Measurements from ENCODE around the gene RGL3. TPM values are rescaled to one million over a fixed set of nuclear protein-coding genes. Genes with fewer than 3 reads are reported as not detected.
A peak's percentile ranks its signal among the peaks of the same experiment; 100 is the strongest.

Gene RGL3
- total RNA-seq, 2 experiments from 2014 or later = not detected

DNA sequence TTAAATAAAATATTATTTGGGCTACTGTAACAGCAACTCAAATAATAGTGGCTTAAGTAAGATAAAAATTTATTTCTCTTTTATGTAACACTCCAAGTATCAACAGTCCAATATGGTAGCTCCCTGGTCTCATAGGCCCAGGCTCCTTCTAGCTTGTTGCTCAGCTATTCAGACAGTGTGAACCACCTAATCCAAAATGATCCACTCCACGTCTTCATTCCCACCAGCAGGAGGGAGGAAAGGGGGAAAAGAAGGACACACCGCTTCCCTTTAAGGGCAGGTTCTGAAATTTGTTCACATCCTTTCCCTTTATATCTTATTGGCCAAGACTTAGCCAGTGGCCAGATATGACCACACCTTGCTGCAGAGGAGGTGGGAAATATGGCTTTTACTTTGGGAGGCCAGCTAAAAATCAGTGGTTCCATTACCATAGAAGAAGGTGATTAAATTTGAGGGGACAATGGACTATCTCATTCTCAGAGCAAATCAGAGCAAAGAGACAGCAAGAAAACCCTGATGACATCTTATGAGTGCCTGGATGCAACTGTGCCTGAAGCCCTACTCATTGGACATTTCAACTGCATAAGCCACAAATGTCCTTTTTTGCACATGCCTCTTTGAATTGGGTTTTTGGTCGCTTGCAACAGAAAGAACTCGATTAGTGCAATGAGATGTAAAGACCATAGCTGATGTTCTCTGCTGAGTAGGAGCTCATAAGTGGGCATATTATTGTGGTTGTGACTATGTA is 28.0 kb downstream of the RGL3 start:
- no peaks in the 10 kb centered on the region for H3K27me3 ChIP-seq (ENCODE audit: control insufficient read depth in 1 of 2, insufficient read depth in 2 of 2, low read length in 2 of 2)
- peaks cover 6% of the 10 kb centered on the region in 2 experiments for H3K9me3 ChIP-seq (ENCODE audit: control insufficient read depth in 1 of 2, insufficient read depth in 1 of 2, low read length in 2 of 2)
- TF ChIP-seq, protein P1, sequence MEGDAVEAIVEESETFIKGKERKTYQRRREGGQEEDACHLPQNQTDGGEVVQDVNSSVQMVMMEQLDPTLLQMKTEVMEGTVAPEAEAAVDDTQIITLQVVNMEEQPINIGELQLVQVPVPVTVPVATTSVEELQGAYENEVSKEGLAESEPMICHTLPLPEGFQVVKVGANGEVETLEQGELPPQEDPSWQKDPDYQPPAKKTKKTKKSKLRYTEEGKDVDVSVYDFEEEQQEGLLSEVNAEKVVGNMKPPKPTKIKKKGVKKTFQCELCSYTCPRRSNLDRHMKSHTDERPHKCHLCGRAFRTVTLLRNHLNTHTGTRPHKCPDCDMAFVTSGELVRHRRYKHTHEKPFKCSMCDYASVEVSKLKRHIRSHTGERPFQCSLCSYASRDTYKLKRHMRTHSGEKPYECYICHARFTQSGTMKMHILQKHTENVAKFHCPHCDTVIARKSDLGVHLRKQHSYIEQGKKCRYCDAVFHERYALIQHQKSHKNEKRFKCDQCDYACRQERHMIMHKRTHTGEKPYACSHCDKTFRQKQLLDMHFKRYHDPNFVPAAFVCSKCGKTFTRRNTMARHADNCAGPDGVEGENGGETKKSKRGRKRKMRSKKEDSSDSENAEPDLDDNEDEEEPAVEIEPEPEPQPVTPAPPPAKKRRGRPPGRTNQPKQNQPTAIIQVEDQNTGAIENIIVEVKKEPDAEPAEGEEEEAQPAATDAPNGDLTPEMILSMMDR (IDR thresholded peaks at IDR 0.05) = no peak
- DNase-seq (no peak), ATAC-seq (ENCODE audit: poor library complexity) (no peak)
- no peaks in the 10 kb centered on the region for H3K36me3 ChIP-seq (ENCODE audit: insufficient read depth, low read length)
- no peak overlapping the region for H3K4me3 Mint-ChIP-seq
- intact Hi-C loops (cut with DNase I, micrococcal nuclease) = no loop called here
- H3K4me3 ChIP-seq (ENCODE audit: low read length) = no peak overlapping the region
- no peaks in the 10 kb centered on the region for H3K9me3 Mint-ChIP-seq
- H3K4me1 ChIP-seq (ENCODE audit: insufficient read depth, low read length) = peaks cover 3% of the 10 kb centered on the region
- POLR2A ChIA-PET = interaction anchor here (2.0 kb wide), 1 partner anchor 10 kb away, joined by 7 read pairs; no protein-coding TSS in a partner anchor
- no peak overlapping the region for H3K27ac ChIP-seq (ENCODE audit: low read depth in 1 of 2, low read length in 2 of 2)
- H3K27ac Mint-ChIP-seq = no peak overlapping the region
- no peaks in the 10 kb centered on the region for H3K36me3 Mint-ChIP-seq (ENCODE audit: low read depth)
- H3K27me3 Mint-ChIP-seq = peaks cover 10% of the 10 kb centered on the region
- CTCF ChIA-PET = no interaction called here
- peaks cover 6% of the 10 kb centered on the region for H3K4me1 Mint-ChIP-seq (ENCODE audit: low read depth)

DNA sequence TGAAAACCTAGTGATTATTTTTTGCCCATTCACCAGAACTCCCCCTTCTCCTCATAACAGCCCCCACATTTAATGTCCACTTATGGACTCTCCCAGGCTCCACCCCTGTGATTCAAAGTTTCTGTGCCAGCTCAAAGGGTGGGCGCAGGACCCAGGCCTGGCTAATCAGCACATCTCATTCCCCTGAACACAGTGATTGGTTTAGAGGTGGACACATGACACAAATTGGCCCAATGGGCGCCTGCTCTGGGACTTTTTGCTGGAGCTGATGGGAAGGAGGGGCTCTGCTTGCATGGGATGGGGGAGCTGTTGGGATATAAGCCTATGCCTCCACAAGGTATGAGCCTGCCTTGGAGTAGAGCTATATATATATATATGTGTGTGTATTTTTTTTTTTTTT is 28.8 kb downstream of the RGL3 start:
- Histone ChIP-seq H3K27ac (ENCODE audit: low read depth in 1 of 2, low read length in 2 of 2) (no peak overlapping the region), H3K36me3 (ENCODE audit: insufficient read depth, low read length) (no peaks in the 10 kb centered on the region), H3K27me3 (ENCODE audit: control insufficient read depth in 1 of 2, insufficient read depth in 2 of 2, low read length in 2 of 2) (no peaks in the 10 kb centered on the region), H3K4me1 (ENCODE audit: insufficient read depth, low read length) (peaks cover 3% of the 10 kb centered on the region), H3K4me3 (ENCODE audit: low read length) (no peak overlapping the region), H3K9me3 (ENCODE audit: control insufficient read depth in 1 of 2, insufficient read depth in 1 of 2, low read length in 2 of 2) (peaks cover 6% of the 10 kb centered on the region in 2 experiments)
- DNase-seq = no peak
- ChIA-PET POLR2A (interaction anchor here (2.0 kb wide), 1 partner anchor 10 kb away, joined by 7 read pairs; no protein-coding TSS in a partner anchor), CTCF (no interaction called here)
- ATAC-seq (ENCODE audit: poor library complexity) = no peak
- H3K9me3 Mint-ChIP-seq = no peaks in the 10 kb centered on the region
- no peaks in the 10 kb centered on the region for H3K36me3 Mint-ChIP-seq (ENCODE audit: low read depth)
- H3K4me3 Mint-ChIP-seq = no peak overlapping the region
- no peak overlapping the region for H3K27ac Mint-ChIP-seq
- H3K4me1 Mint-ChIP-seq (ENCODE audit: low read depth) = peaks cover 6% of the 10 kb centered on the region
- H3K27me3 Mint-ChIP-seq = peaks cover 10% of the 10 kb centered on the region
- TF ChIP-seq, protein P1 (IDR thresholded peaks at IDR 0.05) = no peak
- intact Hi-C loops (cut with DNase I, micrococcal nuclease) = no loop called here

DNA sequence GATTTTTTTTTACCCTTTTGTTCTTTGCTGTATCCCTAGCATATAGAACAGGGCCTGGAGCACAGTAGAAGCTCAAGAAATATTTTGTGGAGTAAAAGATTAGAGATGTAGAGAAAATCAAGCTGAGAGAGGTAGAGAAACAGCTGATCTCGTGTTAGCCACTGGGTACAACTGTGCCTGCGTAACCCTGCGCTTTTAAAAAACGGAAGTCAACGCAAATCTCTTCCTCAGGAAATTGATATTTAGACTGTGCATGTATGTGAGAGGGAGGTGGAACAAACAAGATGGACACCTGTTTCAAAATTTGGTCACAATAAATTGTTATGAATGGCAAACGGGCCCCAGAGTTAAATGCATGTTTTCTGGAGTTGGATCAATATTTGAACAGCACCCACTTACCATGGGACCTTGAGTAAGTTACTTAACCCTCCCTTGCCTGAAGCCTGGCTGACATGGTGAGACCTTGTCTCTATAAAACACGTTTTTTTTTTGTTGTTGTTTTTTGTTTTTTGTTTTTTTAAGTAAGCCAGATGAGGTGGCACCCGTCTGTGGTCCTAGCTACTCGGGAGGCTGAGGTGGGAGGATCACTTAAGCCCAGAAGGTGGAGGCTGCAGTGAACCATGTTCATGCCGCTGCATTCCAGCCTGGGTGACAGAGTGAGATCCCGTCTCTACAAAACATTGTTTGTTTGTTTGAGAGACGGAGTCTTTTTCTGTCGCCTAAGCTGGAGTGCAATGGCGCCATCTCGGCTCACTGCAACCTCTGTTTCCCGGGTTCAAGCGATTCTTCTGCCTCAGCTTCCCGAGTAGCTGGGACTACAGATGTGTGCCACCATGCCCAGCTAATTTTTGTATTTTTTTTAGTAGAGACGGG is 31.7 kb downstream of the RGL3 start:
- H3K9me3 Mint-ChIP-seq = no peaks in the 10 kb centered on the region
- ATAC-seq (ENCODE audit: poor library complexity) = peak; percentile 66
- H3K4me3 ChIP-seq (ENCODE audit: low read length) = no peak overlapping the region
- DNase-seq = peak in 3 of 14 experiments; percentile 35 to 55 (median 36)
- H3K27ac ChIP-seq (ENCODE audit: low read depth in 1 of 2, low read length in 2 of 2) = no peak overlapping the region
- H3K27ac Mint-ChIP-seq = no peak overlapping the region
- ChIA-PET CTCF (interaction anchor here (0.7 kb wide), 1 partner anchor 47 kb away, joined by 3 read pairs; the partner anchor contains the start of gene ODAD3), POLR2A (interaction anchor here (1.9 kb wide), 1 partner anchor 13 kb away, joined by 9 read pairs; the partner anchor contains the start of gene SWSAP1)
- peaks cover 23% of the 10 kb centered on the region for H3K4me1 ChIP-seq (ENCODE audit: insufficient read depth, low read length)
- peaks cover 12% of the 10 kb centered on the region for H3K27me3 Mint-ChIP-seq
- TF ChIP-seq, protein P1 (IDR thresholded peaks at IDR 0.05) = no peak
- no peaks in the 10 kb centered on the region for H3K36me3 Mint-ChIP-seq (ENCODE audit: low read depth)
- peaks cover 6 to 13% of the 10 kb centered on the region in 2 experiments for H3K9me3 ChIP-seq (ENCODE audit: control insufficient read depth in 1 of 2, insufficient read depth in 1 of 2, low read length in 2 of 2)
- H3K4me1 Mint-ChIP-seq (ENCODE audit: low read depth) = peaks cover 14% of the 10 kb centered on the region
- no peak overlapping the region for H3K4me3 Mint-ChIP-seq
- H3K36me3 ChIP-seq (ENCODE audit: insufficient read depth, low read length) = no peaks in the 10 kb centered on the region
- H3K27me3 ChIP-seq (ENCODE audit: control insufficient read depth in 1 of 2, insufficient read depth in 2 of 2, low read length in 2 of 2) = peaks cover 18 to 20% of the 10 kb centered on the region in 2 experiments
- intact Hi-C loops (cut with DNase I, micrococcal nuclease) = no loop called here
